HG02678 (cell line): ENCODE data around the gene KCNK4.

Experiments
- ATAC-seq: cut with Tn5 transposase; IDR thresholded peaks from one replicate; pipeline ENCODE4 v1.9.1; 2021; ENCODE audit warnings: mild to moderate bottlenecking, moderate library complexity; ENCODE audit not compliant: unreplicated experiment

Gene KCNK4

DNA sequence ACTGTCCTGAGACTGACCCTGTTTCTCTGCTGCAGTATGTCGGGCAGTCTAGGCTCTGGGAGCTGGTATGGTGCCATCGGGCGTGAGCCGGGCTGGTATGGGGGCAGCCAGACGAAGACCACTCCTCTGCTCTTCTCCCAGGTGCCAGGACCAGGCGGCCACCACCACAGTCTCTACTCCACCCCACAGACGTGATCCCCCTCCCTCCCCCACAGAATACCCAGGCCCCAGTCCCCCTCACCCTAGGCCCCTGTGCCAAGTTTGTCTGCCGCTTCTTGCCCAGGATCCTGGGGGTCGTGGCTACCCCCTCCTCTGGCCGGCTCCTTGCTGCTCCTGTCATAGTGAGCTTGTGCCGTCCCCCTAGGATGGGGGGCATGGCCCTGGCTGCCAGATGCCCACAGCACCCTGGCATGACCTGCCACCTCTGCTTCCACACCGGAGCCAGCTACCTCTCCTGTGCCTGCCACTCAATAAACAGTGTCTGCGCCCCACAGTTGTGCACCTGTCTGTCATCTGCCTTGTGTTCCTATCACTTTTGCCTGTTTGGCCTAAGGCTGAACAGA, 2.0 kb upstream of the KCNK4 start:
- no peak for ATAC-seq

DNA sequence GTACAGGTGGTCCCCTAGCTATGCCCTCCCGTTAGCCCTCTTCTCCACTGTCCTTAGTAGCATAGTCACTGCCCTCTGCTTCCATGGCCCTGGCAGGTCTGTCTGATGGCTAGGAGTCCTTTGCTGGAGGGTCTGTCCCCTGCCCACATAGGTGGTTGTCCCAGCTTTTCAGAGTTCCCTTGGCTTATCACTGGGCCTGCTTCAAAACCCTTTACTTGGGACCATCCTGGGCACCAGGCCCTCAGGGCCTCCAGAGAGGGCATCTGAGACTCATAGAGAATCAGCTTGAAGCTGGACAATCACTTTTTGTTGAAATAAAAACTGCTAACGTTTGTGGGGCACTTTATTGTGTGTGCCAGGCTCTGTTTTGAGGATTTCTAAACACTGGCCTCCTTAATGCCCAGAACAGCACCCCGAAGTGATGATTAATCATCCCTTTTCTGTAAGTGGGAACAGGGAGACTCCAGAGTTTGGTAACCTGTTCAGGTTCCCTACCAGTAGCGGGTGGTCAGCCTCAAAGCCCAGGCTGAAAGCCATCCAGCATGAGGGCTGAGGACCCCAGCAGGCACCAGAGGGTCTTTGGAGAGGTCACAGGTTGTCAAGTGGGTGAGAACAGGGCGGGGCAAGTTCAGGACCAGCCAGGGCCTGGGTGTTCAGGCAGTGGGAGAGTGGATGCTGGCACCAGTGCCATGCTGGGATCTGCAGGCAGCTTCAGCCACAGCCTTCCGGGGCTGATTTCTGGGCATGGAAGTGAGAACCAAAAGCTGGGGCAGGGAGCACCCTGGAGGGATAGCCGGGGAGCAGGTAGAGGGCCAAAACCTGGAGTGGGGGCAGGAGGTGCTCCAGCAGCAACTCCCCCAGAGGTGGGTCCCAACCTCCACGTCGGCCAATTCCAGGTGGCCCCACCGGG, 495 bp upstream of the KCNK4 start:
- no peak for ATAC-seq

DNA sequence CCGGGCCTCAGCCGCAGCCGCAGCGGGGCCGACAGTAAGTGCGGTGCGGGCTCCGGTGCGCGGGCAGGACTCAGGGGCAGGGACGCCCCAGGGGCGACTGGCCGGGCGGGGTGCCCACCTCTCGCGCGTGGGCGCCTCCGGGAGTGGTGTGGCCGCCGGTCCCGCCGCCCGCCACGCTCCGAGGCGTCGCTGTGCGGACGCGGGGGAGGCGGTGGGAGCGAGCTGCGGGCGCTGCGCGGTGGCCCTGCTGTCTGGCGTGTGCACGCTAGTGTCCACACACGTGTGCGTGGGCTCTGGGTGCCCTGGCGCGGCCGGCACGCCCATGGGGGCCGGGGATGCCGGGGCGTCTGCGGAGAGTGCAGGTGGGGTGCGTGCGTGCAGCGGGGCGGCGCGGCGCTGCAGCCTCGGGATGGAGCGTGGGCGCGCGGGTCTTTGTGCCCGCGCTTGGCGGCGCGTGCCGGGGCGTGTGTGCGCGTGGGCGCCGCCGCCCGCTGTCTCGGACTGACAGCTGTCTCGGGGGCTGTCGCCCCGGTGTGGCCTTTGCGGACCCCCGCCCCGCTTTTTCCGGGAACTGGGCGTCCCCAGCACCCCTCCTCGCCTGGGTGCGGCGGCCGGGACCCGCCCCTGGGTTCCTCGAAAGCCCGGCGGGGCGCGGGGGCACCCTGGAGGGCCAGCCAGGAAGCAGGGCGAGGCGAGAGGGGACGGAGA, 804 bp downstream of the KCNK4 start:
- no peak for ATAC-seq

DNA sequence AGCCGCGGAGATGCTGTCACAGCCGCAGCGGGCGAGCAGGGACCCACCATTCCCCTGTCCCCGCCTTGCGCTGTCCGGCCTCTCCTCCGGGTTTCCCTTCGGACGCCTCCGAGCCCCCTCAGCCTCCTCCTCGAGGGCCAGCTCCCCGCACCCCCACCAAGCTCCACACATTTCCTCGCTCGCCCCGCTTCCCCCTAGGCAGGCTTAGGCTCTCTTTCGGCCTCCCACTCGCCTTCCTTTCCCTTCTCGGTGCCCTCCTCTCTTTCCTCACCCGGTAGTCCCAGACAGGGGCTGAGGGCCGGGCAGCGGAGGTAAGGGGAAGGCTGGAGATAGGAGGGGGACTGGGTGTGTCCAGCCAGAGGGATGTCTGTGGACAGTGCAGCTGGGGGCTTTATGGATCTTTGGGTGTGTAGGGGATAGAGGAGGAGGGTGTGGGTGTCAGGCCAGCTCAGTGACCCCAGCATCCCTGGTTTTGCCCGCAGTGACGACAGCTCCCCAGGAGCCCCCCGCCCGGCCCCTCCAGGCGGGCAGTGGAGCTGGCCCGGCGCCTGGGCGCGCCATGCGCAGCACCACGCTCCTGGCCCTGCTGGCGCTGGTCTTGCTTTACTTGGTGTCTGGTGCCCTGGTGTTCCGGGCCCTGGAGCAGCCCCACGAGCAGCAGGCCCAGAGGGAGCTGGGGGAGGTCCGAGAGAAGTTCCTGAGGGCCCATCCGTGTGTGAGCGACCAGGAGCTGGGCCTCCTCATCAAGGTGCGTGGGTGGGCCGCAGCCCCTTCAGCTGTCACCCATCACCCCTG, 1.6 kb downstream of the KCNK4 start:
- ATAC-seq: no peak

DNA sequence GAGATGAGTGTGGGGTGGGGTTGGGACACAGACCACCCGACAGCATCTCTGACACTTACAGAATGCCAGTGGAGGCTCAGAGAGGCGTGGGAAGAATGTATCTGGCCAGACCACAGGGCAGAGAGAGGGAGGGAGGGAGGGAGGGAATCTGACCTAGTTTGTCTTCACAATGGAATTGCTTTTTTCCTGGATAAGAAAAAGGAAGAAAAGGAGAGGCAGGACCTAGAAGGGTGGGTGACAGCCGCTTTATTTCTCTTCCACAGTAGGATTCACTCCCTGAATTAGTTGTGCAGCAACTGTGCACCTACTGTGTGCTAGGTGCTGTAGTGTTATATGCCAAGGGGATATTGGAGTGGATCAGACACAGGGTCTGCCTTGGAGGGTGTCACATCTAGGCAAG, 3.7 kb downstream of the KCNK4 start:
- ATAC-seq: no peak

DNA sequence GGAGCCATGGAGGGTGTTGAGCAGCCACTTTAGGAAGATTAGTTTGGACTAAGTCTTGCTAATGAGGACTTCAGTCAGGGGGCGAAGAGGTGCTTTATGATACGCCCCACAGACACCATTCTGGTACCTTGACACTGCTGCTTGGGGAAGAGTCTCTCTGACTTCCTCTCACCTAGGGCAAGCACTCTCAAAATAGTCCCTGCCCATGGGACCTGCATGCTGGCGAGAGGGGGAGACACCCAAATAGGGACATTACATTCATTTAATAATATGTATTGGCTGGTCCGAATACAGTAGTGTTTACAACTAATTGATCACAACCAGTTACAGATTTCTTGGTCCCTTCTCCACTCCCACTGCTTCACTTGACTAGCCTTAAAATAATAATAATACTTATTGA, 4.7 kb downstream of the KCNK4 start:
- no peak for ATAC-seq

DNA sequence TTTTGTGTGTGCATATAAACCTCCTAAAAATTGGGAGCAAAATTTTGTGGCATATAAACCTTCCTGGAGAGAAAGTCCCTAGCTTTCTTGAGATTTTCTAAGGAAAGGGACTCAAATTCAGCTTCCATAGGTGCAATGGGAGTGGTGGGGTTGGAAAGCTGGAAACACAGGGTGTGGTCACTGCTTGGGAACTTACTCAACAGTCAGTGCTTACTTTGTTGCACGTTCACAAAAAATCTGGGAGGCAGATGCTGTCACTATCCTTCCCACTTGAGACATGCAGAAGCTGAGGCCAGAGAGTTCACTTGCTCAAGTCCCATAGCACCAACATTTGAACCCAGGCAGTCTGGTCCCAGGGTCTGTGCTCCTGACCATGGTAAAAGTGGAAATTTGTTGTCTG, 5.1 kb downstream of the KCNK4 start:
- no peak for ATAC-seq

DNA sequence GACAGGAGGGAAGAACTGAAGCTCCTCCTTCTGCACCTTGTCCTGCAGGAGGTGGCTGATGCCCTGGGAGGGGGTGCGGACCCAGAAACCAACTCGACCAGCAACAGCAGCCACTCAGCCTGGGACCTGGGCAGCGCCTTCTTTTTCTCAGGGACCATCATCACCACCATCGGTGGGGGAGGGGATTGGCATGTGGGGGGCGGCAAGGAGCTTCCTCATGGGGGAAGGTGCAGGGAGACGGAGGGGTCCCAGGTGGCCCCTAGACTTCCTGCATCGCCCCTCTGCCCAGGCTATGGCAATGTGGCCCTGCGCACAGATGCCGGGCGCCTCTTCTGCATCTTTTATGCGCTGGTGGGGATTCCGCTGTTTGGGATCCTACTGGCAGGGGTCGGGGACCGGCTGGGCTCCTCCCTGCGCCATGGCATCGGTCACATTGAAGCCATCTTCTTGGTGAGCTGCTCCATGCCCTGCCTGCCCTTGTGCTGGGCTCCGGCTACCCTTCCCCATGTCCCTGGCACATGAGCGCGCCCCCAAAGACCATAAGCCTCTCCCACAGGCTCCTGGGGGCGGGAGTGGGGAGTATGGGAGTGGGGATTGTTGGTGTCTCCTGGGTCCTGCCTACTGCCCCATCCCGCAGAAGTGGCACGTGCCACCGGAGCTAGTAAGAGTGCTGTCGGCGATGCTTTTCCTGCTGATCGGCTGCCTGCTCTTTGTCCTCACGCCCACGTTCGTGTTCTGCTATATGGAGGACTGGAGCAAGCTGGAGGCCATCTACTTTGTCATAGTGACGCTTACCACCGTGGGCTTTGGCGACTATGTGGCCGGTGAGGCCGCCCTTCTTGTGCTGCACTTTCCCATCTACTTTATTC, 6.0 kb downstream of the KCNK4 start:
- ATAC-seq: no peak

DNA sequence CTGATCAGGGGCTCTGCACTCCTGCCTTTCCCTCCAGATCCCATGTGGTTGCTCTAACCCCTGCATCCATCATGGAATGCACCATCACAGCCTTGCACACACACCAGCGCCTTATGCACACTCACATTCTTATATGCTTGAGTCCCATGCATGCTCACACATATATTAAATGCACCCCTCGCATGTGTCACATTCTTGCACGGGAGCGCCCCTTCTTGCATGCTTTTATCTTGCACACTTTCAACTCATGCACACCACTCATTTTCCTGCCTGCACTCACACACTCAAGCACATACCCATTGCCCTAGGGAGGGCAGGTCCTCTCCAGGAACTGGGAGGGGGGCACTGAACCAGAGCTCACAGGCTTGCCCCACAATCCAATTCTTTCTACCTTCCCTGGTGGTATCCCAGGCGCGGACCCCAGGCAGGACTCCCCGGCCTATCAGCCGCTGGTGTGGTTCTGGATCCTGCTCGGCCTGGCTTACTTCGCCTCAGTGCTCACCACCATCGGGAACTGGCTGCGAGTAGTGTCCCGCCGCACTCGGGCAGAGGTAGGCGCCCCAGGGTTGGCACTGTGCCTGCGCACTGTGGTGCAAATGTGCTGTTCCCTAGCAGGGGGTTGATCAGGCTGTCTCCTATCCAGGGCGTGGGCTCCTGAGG, 6.7 kb downstream of the KCNK4 start:
- no peak for ATAC-seq

DNA sequence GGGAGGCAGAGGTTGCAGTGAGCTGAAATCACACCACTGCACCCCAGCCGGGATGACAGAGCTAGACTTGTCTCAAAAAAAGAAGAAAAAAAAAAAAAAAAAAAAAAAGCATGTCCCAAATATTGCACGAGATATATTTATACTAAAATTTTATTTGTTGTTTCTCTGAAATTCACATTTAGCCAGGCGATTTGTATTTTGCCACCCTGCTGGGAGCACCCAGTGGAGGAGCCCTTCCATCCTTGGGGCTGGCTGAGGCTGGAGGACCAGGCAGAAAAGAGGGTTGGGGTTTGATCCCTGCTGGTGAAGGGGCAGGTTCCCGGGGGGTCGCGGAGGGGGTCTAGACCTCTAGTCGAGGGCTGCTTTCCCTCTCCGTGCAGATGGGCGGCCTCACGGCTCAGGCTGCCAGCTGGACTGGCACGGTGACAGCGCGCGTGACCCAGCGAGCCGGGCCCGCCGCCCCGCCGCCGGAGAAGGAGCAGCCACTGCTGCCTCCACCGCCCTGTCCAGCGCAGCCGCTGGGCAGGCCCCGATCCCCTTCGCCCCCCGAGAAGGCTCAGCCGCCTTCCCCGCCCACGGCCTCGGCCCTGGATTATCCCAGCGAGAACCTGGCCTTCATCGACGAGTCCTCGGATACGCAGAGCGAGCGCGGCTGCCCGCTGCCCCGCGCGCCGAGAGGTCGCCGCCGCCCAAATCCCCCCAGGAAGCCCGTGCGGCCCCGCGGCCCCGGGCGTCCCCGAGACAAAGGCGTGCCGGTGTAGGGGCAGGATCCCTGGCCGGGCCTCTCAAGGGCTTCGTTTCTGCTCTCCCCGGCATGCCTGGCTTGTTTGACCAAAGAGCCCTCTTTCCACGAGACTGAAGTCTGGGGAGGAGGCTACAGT, 8.1 kb downstream of the KCNK4 start:
- ATAC-seq: no peak

DNA sequence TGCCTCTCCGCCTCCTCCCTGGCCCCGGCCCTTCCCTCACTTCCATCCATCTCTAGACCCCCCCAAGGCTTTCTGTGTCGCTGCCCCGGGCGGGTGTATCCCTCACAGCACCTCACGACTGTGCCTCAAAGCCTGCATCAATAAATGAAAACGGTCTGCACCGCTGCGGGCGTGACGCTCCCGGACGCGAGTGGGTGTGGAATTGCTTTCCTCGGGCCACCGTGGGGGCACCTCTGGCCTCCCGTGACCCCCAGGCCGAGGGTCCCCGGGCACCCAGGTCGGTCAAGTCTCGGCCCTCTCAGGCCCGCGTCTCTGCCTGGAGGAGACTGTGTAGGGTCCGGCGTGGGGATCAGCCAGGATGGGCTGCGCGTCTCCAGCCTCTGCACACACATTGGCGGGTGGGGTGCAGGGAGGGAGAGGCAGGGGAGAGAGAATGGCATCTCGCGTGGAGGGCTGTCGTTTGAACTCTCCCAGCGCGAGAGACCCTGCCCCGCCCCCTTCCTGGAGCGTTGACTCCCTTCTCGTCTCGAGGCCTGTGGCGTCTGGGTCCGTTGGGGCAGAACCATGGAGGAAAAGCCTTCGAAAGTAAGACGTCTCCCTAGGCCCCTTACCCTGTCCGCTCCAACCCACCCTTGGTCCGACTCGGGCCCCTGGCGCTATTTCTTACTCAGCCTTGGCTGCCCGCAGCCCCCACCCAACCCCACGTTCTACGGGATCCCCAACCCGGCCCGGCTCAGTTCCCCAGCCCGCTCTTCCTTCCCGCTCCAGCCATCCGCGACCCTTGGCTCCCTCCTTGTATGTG, 8.9 kb downstream of the KCNK4 start, which contains the start of gene CATSPERZ:
CATSPERZ (plus strand) TSS at position 512 of the 802 bp plus-strand sequence; CDS start at position 565, 53 bp downstream.
- no peak for ATAC-seq

DNA sequence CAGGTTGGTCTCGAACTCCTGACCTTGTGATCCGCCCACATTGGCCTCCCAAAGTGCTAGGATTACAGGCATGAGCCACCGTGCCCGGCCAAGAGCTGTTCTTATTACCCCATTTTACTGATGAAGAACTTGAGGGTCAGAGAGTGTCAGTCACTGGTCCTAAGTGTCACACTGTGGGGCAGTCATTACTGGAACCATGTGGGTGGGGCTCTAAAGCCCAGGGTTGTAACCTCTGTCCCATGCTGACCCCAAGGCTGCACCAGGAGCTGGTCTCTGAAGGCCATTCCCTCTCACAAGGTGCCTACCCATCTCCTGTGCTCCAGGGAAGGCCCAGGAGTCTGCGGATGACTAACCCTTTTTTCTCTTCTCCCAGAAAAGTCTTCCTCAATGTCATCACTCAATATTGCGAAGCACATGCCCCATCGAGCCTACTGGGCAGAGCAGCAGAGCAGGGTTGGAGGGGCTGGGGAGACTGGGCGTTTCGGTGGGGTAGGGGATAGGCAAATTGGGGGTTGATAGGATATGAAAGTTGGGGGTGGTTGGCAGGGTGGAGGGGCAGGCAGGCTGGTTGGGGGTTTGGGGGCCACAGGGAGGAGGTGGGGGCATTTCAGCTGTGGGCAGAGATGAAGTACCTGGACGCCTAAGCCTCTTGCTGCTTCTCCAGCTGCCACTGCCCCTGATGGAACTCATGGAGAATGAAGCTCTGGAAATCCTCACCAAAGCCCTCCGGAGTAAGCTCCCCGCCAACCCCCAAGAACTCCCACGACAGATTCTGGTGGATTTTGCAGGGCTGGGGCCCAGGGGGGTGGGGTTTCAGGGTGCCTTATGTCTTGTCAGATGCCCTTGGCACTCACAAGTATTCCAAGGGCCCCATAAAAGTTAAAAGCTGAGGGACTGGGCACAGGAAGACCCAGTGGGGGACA, 12.3 kb downstream of the KCNK4 start:
- no peak for ATAC-seq

DNA sequence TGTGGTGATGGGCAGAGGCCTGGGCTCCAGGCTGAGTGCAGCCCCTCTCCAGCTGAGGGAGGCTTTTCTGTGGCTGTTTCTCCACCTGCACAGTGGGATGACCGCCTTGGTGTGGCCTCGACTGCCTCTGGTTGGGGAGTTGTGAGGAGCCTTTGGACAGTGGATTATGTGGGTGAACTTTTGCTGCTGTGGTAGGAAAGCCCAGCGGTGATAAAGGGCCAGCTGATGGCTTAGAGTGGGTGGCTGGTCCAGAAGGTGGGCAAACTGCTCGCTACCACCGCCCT, 12.9 kb downstream of the KCNK4 start:
- ATAC-seq: no peak

DNA sequence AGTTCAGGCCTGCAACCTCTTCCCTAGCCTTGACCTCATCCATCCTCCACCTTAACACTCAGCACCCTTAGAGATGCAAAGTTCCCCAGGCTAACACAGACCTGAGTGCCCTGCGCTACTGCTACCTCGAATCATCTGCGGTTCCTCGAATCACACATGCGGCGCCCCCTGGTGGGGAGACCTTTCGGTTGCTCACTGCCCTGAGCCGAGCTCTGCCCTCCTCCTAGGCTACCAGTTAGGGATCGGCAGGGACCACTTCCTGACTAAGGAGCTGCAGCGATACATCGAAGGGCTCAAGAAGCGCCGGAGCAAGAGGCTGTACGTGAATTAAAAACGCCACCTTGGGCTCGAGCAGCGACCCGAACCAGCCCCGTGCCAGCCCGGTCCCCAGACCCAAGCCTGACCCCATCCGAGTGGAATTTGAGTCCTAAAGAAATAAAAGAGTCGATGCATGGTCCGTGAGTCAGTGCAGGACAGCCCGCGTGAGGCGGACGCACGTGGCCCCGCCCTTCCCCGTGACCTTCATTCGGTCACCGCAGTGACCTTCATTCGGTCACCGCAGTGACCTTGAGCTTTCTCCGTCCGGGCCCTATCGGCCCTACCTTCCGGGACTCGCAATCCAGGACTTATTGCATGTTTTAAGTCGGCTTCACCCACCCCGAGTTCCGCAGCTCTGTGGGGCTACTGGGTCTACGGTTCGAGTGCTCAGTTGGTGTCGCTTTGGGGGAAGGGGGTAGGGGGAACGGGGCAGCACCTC, 13.4 kb downstream of the KCNK4 start:
- ATAC-seq: peak; percentile 33

DNA sequence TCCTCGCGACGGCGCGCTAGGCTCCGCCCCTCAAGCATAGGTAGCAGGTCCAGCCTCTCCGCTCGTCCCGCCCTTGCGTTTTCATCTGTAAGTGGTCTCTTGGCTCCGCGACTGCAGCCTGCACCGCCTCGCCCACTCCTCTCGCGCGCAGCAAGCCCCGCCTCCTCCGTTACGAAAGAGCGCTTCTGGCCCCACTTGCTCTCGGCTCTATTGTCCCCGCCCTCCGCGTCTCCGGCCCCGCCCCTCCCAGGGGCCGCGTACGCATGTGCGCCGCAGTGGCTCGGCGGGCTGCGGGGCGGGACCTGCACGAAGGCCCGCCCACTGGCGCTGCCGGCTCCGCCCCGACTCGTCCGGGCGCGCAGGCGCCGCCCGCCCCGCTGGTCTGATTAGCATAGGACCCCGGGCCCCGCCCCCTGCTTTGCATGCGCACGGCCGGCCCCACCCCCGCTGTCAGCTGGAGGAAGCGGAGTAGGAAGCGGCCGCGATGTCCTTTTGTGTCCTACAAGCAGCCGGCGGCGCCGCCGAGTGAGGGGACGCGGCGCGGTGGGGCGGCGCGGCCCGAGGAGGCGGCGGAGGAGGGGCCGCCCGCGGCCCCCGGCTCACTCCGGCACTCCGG, 14.1 kb downstream of the KCNK4 start, which contains the start of gene ESRRA:
ESRRA (plus strand) TSS at position 450 of the 616 bp plus-strand sequence. CDS start 1,656 bp downstream, outside the sequence.
- peak; percentile 70 for ATAC-seq
